GM19023 (cell line): ENCODE measurements around the gene MAPK1.
"Not testable (repeated sequence)": the region's sequence is repeated elsewhere in the genome, so short reads cannot be mapped to it uniquely, and the experiment has no call there.

Experiments
- ATAC-seq: cut with Tn5 transposase; IDR thresholded peaks from one replicate; pipeline ENCODE4 v1.9.1; 2021; ENCODE audit warnings: mild to moderate bottlenecking, moderate library complexity; ENCODE audit not compliant: unreplicated experiment

MAPK1 gene

DNA sequence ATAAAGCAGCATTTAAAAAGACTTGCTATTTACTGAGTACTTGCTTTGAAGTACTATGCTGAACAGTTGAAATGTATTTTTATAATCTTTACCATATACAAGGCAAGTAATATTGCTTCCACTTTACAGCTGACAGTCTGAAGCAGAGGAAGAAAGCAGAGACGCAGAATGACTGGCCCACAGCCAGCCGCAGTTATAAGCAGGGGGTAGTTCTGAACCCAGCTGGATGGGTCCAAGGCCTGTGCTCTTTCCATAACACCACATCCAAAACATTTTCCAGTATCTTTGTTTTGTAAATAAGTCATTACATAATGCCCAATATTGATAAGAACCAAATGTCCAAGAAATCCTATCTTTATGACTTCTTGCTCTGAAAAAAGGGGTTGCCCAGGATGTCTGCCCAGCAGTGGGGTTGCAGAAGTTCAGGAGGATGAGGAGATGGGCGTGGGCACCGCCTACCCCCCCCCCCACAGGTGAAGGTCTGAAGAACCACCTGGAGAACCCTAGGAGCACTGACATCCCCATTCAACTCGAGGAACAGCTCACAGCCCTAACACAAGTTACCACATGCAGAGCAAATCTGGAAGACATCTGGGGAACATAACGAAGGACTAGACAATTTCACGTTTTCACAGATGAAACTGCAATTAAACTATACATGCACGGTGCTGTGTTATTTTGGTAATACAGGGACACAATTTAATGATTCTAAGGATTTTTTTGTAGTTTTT is 107.6 kb downstream of the MAPK1 start:
- no peak for ATAC-seq

DNA sequence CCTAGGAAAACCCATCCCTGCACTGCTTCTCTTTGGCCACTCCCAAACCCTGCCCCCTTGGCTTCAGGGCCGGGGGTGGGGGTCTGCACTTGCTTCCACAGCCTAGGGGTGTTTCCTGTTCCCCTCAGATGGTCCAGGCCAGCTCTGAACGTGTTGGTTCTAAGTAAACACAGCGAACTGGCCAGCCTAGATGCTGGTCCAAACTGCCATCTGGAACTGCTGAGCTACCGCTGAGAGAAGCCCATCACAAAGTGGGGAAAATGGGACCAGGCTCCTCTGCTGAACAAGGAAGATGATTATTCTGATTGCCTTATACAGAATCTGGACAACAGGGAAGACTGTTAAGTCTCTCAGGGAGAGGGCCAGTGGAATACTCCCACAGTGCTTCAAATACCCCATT is 108.4 kb downstream of the MAPK1 start:
- no peak for ATAC-seq

DNA sequence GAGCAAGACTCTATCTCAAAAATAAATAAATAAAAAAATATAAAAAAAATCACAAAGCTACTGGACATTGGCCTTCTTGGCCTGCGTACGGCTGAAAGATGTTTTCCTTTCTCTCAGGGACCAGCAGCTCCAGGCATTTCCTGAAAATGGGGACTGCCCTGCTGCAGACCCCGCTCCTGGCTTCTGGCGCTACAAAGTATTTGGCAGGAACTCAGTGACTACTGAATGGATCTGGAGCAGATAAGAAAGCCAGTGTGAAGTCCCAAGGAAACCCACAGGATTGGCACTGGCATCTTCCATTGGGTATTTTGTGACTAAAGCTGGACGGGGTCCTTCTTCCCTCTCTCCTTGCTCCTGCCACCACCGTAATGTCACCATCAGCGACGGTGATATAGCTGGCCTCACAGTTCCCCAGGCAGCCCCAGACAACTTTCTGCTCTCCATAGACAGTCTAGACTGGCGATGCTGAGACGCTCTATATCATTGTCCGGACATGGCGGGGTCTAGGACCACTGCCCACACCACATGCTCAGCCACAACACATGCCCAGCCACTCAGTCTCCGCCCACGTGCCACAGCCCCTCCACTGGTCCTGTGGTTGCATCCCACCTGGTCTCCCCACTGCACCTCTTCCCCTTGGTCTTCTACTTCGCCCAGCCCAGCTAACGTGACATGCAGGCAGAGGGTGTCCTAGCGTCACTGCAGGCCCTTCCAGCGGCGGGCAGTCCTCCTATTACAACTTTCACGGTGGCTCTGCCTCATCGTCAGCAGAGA is 109.2 kb downstream of the MAPK1 start:
- ATAC-seq, result no peak

DNA sequence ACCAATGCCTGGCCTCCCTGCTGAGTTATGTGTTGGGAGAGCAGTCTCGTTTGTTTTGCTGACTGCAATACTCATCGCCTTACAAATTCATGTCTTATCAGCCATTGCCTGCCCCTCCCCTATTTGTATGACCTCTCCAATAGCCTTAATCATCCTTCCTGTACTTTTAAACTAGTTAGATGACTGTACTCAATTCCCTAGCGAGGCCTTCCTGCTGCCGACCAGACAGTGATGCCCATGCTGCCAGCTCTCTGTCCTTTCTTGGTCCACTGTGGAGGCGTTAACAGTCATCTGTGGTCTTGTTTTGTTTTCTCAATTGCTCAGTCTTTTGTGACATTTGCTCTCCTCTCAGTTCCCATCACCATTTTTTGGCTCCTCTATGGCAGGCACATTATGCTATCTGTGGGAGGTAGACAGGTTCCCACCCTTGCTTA is 111.6 kb downstream of the MAPK1 start:
- no peak for ATAC-seq

DNA sequence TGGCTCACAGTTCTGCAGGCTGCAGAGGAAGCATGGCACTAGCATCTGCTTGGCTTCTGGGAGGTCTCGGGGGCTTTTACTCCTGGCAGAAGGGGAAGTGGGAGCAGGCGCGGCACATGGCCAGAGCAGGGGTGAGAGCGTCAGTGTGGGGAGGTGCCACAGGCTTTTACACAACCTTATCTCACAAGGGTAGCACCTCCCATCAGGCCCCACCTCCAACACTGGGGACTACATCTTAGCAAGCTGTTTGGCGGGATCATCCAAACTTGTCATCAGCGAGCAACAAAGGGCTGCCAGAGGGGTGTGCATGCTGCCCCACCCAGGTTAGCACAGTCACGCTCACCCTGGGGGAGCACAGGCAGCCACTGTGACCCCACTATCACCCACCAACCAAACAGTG is 112.9 kb downstream of the MAPK1 start:
- no peak for ATAC-seq

DNA sequence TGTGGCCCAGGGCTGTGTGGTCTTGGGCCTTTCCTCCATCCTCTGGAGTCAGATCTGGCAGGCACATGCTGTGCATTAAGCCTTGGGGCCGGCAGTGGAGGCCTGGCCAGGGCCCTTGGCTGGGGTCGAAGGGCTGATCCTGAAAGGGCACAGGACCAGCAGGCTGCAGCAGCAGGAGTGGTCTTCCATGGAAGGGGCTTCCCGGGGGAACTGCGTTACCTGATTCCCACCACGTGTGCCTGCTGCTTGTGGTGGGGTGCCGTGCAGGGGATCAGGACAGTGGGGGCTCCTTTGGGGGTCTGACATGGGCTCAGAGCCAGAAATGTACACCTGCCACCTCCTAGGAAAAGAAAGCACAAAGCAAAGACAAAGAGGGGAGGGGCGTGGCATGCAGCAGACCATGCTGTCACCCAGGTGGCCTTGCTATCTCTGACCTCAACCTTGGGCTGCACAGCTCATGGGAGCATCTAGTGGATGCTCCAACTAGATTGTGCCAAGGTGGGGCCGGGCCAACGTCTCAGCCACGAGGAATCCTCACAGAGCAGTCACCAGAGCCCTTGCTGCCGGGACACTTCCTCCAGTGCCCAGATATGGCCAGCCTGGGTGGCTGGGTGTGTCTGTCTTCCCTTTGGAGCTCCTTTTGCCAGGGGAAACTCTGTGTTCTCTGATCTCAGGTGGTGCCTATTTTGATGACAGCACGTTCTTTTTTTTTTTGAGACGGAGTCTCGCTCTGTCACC is 113.9 kb downstream of the MAPK1 start:
- ATAC-seq, result no peak

DNA sequence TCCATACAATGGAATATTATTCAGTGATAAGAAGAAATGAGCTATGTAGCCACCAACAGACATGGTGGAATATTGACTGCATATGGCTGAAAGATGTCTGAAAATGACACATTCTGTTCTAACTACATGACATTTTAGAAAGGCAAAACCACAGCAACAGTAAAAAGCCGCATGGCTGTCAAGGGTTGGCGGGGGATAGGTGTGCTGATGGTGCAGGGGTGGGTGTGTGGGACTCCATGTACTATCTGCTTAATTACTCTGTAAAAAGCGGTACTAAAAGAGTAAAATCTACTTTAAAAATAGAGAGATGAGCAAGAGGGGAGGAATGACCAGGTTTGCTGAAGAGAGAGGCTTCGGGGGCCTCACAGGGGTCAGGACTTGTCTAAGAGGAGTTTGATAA is 115.2 kb downstream of the MAPK1 start:
- ATAC-seq, result no peak

DNA sequence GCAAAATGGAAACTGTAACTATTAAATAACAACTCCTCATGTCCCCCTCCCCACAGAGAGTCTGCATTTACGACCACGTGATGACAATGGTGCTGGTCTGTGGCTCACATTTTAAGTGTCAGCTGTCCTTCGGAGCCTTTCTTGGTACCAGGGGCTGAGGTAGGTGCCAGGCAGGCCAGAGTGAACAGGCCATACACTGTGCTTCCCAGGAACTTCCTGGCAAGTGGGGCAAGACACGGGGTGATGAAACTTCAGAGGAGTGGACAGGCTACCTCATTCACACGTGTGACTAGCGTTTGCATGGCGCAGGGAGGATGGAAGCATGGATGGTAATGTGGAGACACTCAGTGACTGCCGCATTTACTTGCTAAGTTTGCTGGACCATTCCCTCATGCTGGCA is 121.5 kb downstream of the MAPK1 start:
- ATAC-seq, result no peak

DNA sequence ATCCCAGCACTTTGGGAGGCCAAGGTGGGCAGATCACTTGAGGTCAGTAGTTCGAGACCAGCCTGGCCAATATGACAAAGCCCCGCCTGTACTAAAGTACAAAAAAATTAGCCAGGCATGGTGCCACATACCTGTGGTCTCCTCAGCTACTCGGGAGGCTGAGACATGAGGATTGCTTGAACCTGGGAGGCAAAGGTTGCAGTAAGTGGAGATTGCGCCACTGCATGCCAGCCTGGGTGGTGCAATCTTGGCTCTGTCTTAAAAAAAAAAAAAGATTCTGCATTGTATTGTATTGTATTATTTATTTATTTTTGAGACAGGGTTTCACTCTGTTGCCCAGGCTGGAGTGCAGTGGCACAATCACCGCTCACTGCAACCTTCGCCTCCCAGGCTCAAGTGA is 122.5 kb downstream of the MAPK1 start:
- not testable (repeated sequence) for ATAC-seq

DNA sequence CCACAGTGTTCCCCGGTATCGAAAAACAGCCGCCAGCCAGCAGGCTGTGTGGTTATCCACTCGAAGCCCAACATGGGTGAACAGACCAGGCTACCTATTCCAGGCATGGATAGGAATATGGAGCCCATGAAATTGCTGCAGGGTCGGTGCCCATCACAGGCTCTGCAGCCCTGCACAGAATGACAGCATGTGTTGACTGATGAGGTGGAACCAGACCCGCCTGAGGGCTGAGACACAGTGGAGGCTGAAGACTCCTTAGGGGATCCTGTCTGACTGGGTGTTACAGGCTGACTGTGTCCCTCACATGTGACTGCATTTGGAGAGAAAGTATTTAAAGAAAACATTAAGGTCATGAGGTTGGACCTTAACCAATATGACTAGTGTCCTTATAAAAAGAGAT is 125.7 kb downstream of the MAPK1 start:
- no peak for ATAC-seq

DNA sequence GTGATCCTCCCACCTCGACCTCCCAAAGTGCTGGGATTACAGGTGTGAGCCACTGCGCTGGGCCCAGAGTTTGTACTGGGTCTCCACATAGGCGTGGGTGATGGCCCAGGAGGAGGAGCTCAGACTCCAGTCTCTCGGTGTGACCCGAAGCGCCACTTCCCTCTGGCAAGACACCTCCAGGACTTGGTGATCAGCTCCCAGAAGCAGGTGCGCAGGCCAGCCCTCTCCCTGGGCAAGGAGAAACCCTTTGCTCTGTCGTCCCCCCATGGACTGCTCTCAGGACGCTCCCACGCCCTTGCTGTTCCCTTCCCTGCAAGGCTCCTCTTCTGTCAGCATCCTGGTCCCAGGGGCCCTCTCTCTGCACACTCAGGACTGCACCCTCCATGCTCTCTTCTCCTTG is 126.4 kb downstream of the MAPK1 start:
- no peak for ATAC-seq

DNA sequence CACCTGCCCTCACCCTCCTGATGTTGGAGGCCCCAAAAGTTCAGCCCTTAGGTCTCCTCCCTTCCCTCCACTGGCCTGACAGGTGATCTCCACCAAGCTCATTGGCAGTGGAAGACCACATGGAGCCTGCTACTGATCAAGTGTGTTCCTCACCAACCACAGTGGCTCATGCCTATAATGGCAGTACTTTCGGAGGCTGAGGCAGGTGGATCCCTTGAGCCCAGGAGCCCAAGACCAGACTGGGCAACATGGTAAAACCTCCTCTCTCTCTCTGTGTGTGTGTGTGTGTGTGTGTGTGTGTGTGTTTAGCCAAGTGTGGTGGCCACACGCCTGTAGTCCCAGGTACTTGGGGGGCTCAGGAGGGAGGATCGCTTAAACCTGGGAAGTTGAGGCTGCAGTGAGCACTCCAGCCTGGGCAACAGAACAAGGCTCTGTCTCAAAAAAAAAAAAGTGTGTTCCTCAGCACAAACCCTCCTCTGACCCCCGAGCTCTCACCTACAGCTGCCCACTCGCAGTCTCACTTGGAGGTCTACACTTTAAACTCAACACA is 127.5 kb downstream of the MAPK1 start:
- ATAC-seq, result no peak

DNA sequence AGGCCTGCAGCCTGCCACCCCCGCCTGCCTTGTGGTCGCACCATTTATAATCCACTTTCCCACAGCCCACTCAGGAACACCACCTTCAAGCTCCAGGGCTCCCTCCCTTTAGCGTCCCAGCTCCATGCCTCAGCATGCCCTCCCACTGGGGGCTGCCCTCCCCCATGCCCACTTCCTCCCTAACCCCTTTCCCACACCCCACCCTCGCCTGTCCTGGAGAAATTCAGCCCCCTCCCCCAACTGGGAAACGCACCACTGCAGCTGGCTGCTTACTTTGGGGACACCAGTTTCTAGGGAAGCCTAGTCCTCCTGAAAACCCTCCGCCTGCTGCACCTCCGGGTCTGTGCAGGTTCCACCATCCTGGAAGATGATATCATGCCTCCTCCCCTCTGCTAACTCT is 128.5 kb downstream of the MAPK1 start:
- ATAC-seq, result no peak

DNA sequence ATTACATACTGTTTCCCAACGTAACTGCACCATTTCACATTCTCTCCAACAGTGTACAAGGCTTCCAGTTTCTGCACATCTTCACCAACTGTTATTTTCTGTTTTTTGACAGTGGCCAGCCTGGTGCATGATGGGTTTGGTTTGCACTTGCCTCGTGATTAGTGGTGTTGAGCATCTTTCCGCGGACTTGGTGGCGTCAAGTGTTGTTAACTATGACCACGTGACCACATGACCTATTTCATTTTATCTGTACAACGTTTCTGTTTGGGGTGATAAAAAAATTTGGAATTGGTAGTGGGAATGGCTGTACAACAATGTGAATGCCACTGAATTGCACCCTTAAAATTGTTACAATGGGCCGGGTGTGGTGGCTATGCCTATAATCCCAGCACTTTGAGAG is 129.4 kb downstream of the MAPK1 start:
- ATAC-seq, result no peak

DNA sequence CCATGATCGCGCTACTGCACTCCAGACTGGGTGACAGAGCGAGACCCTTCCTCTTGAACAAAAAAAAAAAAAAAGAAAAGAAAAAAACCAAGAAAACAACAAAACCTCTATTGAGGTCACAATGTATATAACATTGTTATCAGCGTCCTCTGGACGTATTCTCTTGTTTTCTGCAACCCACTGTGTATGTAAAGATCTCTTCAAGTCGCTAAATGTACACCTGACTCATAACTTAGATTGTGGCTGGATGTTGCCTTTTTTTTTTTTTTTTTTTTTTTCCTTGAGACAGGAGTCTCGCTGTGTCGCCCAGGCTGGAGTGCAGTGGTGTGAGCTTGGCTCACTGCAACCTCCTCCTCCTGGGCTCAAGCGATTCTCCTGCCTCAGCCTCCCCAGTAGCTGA is 130.5 kb downstream of the MAPK1 start:
- no peak for ATAC-seq

DNA sequence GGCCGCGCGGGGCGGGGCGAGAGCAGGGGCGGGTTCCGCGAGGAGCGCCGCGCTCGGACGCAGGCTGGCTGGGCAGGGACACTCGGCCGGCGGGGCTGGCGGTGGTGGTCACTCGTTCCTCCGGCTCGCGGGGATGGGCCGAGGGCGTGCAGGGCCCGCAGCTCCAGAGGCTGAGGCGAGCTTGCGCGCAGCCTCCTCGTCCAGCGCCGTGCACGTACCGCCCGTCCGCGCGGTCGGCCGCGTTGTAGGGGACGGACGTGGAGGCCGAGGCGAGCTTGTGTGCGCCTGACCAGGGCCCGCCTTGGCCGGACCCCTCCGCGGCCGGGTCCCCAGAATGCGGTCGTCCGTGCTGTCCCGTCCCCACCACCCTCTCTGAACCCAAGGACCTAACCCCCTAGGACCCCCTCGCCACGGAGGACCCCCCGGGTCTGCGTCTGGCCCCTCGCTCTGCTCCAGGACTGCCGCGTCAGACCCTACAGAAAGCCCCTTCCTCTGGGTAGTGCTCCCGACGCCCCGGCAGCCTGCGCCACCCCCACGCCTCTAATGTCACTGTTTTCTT is 131.3 kb downstream of the MAPK1 start:
- ATAC-seq, result no peak

DNA sequence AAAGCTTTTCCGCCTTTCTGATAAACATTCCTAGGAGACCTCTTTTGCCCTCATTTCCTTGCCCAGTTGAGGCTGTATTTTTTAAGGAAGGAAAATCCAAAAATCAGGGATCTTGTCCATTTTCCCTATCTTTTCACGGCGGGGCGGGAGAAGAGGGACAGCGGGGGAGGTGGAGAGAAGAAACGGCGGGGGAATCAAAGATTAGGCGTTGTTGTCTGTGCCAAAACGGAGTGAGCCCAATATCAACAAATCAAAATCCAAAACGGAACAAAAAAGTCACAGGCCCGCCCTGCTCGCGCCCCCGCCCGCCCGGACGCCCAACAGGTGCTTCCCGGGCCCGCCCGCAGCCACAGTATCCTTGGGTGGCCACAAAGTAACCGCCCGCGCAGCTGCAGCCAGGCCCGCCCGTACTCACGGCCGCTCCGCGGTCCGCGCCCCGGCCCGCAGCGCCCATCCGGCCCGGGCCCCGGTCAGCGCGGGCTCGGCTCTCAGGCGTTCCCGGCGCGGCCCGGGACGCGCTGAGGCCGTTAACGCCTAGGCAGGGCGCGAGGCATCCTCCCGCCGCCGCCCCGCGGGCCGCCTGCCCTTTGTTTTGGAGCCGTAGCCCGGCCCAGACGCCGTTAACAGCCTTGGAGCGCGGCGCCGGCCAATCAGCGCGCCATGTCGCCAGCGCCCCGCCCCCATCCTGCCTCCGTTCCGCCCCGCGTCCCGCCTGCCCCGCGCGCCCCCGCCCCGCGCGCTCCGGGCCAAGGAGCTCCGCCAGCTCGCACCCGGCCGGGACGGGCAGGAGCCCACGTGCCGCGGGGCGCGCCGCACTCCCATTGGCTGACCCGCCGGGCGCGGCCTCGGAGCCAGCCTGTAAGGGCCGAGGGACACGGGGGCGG is 132.0 kb downstream of the MAPK1 start, which contains the start of gene YPEL1:
YPEL1 (minus strand) TSS at position 595 of the 884 bp plus-strand sequence. CDS start 25,050 bp downstream, outside the sequence.
- ATAC-seq, result peak; percentile 86

DNA sequence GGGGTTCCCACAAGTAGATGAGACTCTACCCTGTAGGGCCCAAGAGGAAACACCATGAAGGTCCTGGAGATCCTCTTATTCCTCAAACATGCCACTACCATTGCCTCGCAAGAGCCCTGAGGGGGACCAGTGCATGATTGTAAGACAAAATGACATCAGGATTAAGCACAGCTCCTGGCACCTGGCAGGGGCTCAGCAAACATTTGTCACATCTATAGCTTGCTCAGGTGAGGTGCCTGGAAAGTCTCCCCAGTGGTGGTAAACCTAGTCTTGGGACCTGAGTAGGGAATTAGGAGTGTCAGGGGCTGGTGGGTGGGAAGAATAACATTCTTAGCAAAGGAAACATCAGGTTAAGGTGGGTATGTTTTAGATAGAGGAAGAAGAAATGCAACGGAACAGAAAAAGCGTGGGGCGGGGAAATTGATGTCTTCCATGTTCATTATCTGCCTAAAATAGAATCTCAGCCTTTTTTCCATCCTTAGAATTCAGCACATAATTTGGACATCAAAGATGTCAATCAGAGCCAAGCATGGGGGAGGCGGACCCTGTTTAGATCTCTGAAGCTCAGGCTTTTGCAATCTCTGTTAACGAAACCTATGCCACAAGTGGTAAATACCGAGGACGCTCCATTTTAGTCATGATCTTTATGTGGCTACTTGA is 132.8 kb downstream of the MAPK1 start:
- no peak for ATAC-seq

DNA sequence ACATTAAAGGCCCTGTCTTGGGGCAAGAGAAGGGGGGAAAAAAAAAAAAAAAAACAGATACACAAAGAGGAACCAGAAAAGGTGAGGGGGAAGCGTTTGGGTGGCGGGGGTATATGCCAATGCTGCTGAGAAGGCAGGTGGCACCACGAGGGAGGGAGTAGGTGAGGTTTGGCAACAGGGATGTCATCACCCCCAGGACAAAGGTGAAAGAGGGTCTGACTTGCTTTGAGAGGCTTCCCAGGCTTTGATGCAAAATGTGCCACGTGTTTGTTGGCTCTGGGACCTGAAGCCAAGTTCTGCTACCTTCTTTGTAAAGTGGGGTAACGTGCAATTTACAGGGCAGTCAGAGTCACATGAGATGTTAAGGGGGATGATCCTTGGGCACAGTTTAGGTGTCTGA is 135.9 kb downstream of the MAPK1 start:
- no peak for ATAC-seq
